Activated CD8-positive, alpha-beta memory T cell treated with anti-CD3 and anti-CD28 coated beads, Interleukin-2, amount 10 ng/mL, durations not matched to agents 7 days and 5 days (primary cell): ENCODE results near the gene STIL. TPM values are rescaled to one million over a fixed set of nuclear protein-coding genes. Genes with fewer than 3 reads are reported as not detected.

Experiments used
- ATAC-seq: fragments of 150-1000 bp; cut with Tn5 transposase; one replicate; pipeline ENCODE4 v1.10.0; 2021; ENCODE audit warnings: moderate library complexity
- CTCF ChIA-PET: fragments of 350-600 bp; sonication (Branson Sonifier 250); formaldehyde crosslinking; loops from one replicate; lab custom pipeline; 2021; ENCODE audit warnings: antibody characterized with exemption; lab: Charles Lee
- DNase-seq: peaks from one replicate; pipeline ENCODE4 v3.0.0-alpha.2; 2020
- H3K27ac Mint-ChIP-seq: one replicate; pipeline ENCODE4 v1.8.0; 2021; ENCODE audit warnings: mild to moderate bottlenecking, mixed read lengths
- H3K27me3 Mint-ChIP-seq: one replicate; pipeline ENCODE4 v1.8.0; 2021; ENCODE audit warnings: mixed read lengths
- H3K36me3 Mint-ChIP-seq: one replicate; pipeline ENCODE4 v1.8.0; 2021; ENCODE audit warnings: mild to moderate bottlenecking, mixed read lengths
- H3K4me1 Mint-ChIP-seq: one replicate; pipeline ENCODE4 v1.8.0; 2021; ENCODE audit warnings: mixed read lengths
- H3K4me3 Mint-ChIP-seq: one replicate; pipeline ENCODE4 v1.8.0; 2021; ENCODE audit warnings: mild to moderate bottlenecking, moderate library complexity, mixed read lengths
- H3K9me3 Mint-ChIP-seq: one replicate; pipeline ENCODE4 v1.8.0; 2022; ENCODE audit warnings: low read depth, mixed read lengths
- total RNA-seq, 2 experiments: library from RNA; stranded (reverse); gene quantifications; one replicate each; pipeline ENCODE4 v1.2.3, GENCODE V29; 2021

The STIL gene
- total RNA-seq, 2 experiments from 2014 or later: 38.6 to 51.3 TPM

- Mint-ChIP-seq H3K4me3 (no peak overlapping the region), H3K4me1 (no peaks in the 10 kb centered on the region), H3K9me3 (no peaks in the 10 kb centered on the region), H3K27ac (no peak overlapping the region), H3K36me3 (no peaks in the 10 kb centered on the region), H3K27me3 (peaks cover 2% of the 10 kb centered on the region)
- DNase-seq (no peak), ATAC-seq (no peak)
- CTCF ChIA-PET: interaction anchor here (1.7 to 2.1 kb wide), 2 partner anchors 27 to 40 kb away, joined by 4 to 7 read pairs; no protein-coding TSS in a partner anchor
These were observed 94.2 kb downstream of the STIL start for GRCh38 chr1:47219590-47220220.

DNA sequence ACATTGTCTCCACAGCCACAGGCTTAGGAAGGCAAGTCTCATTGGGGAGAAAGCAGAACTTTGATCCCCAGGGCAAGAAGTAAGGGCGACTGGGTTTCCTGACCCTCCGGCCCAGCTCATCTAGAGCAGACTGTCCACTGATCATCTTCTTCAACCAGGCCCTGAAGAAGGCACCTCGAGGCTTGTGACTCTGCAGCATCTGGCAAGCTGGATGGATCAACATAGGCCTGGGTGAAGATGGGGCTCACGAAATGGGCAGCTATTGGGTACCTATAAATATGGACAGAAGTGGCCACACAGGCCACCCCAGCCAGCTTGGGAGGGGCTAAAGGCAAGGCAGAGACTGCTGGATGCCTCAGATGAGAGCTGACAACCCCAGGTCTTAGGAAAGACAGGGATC lies 94.9 kb downstream of the STIL start:
- no peak for ATAC-seq
- H3K4me3 Mint-ChIP-seq: no peak overlapping the region

GRCh38 chr1:47216278-47217059 lies 97.5 kb downstream of the STIL start:
- Mint-ChIP-seq H3K36me3 (no peaks in the 10 kb centered on the region), H3K9me3 (no peaks in the 10 kb centered on the region), H3K27ac (no peak overlapping the region), H3K27me3 (peaks cover 1% of the 10 kb centered on the region), H3K4me3 (no peak overlapping the region), H3K4me1 (peaks cover 4% of the 10 kb centered on the region)
- CTCF ChIA-PET: no interaction called here
- DNase-seq: no peak
- ATAC-seq: no peak

More for the DNA sequence above, 94.9 kb downstream of the STIL start:
- DNase-seq: no peak
- Mint-ChIP-seq H3K4me1 (no peaks in the 10 kb centered on the region), H3K27ac (no peak overlapping the region), H3K36me3 (no peaks in the 10 kb centered on the region), H3K27me3 (peaks cover 2% of the 10 kb centered on the region), H3K9me3 (no peaks in the 10 kb centered on the region)
- CTCF ChIA-PET: interaction anchor here (2.1 kb wide), 1 partner anchor 26 kb away, joined by 7 read pairs; no protein-coding TSS in a partner anchor

- Mint-ChIP-seq H3K36me3 (no peaks in the 10 kb centered on the region), H3K27ac (no peak overlapping the region), H3K4me3 (no peak overlapping the region), H3K4me1 (peaks cover 4% of the 10 kb centered on the region), H3K27me3 (no peaks in the 10 kb centered on the region), H3K9me3 (no peaks in the 10 kb centered on the region)
- no peak for ATAC-seq
- CTCF ChIA-PET: interaction anchor here (1.2 kb wide), 1 partner anchor 23 kb away, joined by 6 read pairs; no protein-coding TSS in a partner anchor
- DNase-seq: no peak
These were observed 98.2 kb downstream of the STIL start for GRCh38 chr1:47215713-47216112.

- ATAC-seq (no peak), DNase-seq (no peak)
- H3K4me3 Mint-ChIP-seq: no peak overlapping the region
- no peaks in the 10 kb centered on the region for H3K36me3 Mint-ChIP-seq
- peaks cover 4% of the 10 kb centered on the region for H3K4me1 Mint-ChIP-seq
- no peaks in the 10 kb centered on the region for H3K9me3 Mint-ChIP-seq
- H3K27me3 Mint-ChIP-seq: peaks cover 3% of the 10 kb centered on the region
- CTCF ChIA-PET: interaction anchor here (1.2 kb wide), 1 partner anchor 21 kb away, joined by 6 read pairs; no protein-coding TSS in a partner anchor
- H3K27ac Mint-ChIP-seq: no peak overlapping the region
These were observed 99.4 kb downstream of the STIL start for GRCh38 chr1:47214549-47214948.

GRCh38 chr1:47213230-47213963 lies 100.5 kb downstream of the STIL start:
- ATAC-seq: no peak
- Mint-ChIP-seq H3K4me3 (no peak overlapping the region), H3K27ac (no peak overlapping the region), H3K36me3 (no peaks in the 10 kb centered on the region), H3K9me3 (no peaks in the 10 kb centered on the region), H3K4me1 (peaks cover 4% of the 10 kb centered on the region), H3K27me3 (peaks cover 3% of the 10 kb centered on the region)
- CTCF ChIA-PET: interaction anchor here (1.7 to 2.0 kb wide), 2 partner anchors 20 to 34 kb away, joined by 4 to 7 read pairs; no protein-coding TSS in a partner anchor
- no peak for DNase-seq

DNA sequence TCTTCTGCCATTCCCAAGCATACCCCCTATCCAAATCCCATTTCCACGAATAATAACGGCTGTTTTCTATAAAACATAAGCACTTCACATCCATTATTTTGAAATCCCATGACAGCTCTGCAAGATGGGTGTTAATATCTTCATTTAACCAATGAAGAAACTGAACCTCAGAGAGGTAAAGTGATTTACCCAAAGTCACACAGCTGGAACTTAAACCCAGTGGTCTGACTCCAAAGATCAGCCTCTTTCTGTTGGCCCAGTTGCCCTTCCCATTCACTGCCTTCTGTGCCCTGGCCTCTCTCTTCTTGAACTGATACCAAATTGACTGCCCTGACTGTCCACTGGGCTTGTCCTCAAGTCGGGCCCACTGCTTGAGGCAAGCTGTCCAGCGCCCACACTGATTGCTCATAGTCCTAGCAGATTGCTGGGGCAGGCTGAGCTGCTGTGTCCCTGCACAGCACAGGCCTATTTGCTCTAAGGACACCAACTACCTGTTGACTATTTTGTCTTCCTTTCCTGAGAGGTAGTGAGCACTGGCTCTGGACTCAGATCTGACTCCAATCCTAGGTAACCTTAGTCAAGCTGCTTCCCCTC lies 101.2 kb downstream of the STIL start:
- Mint-ChIP-seq H3K9me3 (no peaks in the 10 kb centered on the region), H3K4me1 (peaks cover 4% of the 10 kb centered on the region), H3K36me3 (no peaks in the 10 kb centered on the region), H3K27me3 (peaks cover 3% of the 10 kb centered on the region), H3K4me3 (no peak overlapping the region), H3K27ac (no peak overlapping the region)
- no peak for ATAC-seq
- DNase-seq: no peak
- CTCF ChIA-PET: interaction anchor here (0.8 to 2.0 kb wide), 3 partner anchors 19 to 38 kb away, joined by 3 to 7 read pairs (median 4); no protein-coding TSS in a partner anchor

GRCh38 chr1:47211796-47212269 lies 102.1 kb downstream of the STIL start:
- Mint-ChIP-seq H3K27ac (no peak overlapping the region), H3K9me3 (no peaks in the 10 kb centered on the region), H3K4me1 (peaks cover 4% of the 10 kb centered on the region), H3K27me3 (peaks cover 3% of the 10 kb centered on the region), H3K4me3 (no peak overlapping the region), H3K36me3 (no peaks in the 10 kb centered on the region)
- ATAC-seq: no peak
- no peak for DNase-seq
- CTCF ChIA-PET: interaction anchor here (0.8 to 1.0 kb wide), 2 partner anchors 18 to 37 kb away, joined by 3 read pairs; no protein-coding TSS in a partner anchor

DNA sequence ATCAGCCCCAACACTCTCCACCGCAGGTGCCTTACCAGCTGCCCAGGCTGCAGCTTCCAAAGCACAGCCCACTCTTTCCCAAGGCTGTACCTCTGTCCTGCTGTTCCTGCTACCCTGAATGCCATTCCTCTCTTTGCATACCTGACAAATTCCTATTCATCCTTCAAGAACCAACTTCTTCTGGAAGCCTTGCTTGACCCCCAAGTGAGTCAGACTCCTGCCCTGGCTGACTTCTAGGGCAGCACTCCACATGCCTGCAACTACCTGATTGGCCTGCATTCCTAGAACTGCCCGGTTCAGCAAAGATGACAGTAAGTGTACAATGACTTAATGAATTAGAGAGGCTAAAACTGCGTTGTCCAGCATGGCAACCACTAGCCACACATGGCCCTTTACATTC lies 103.3 kb downstream of the STIL start:
- Mint-ChIP-seq H3K9me3 (no peaks in the 10 kb centered on the region), H3K27ac (no peak overlapping the region), H3K36me3 (no peaks in the 10 kb centered on the region), H3K27me3 (peaks cover 3% of the 10 kb centered on the region), H3K4me3 (no peak overlapping the region), H3K4me1 (peaks cover 4% of the 10 kb centered on the region)
- DNase-seq (no peak), ATAC-seq (no peak)
- CTCF ChIA-PET: interaction anchor here (1.2 kb wide), 1 partner anchor 18 kb away, joined by 5 read pairs; no protein-coding TSS in a partner anchor

DNA sequence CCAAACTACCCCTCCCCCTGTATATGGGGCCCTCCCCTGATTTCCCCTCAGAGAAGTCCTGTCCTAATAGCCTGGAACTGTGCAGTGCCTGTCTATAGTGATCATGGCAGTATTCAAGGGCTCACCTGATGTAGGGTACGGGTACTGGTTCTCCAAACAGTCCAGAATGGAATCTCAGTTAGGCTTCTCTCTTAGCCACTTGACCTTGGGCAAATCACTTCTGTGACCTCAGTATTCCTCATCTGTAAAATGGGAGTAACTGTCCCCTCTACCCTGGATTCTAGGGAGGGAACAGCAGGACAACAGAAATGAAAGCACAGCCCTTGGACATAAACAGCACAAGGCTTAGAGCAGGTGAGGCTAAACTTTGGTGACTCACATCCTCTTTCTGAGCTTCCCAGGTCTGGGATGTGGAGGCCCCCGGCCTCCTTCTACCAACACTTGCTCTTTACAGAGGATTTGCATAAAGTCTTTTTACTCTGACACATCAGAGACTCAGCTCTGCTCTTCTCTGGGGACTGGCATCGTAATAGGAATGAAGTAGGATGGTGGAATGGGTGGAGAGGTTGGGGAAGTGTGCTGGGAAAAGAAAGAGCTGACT lies 104.1 kb downstream of the STIL start:
- no peak overlapping the region for H3K27ac Mint-ChIP-seq
- ATAC-seq (no peak), DNase-seq (no peak)
- H3K4me1 Mint-ChIP-seq: peaks cover 4% of the 10 kb centered on the region
- no peaks in the 10 kb centered on the region for H3K36me3 Mint-ChIP-seq
- CTCF ChIA-PET: interaction anchor here (1.2 kb wide), 1 partner anchor 17 kb away, joined by 5 read pairs; no protein-coding TSS in a partner anchor
- H3K4me3 Mint-ChIP-seq: no peak overlapping the region
- no peaks in the 10 kb centered on the region for H3K9me3 Mint-ChIP-seq
- peaks cover 3% of the 10 kb centered on the region for H3K27me3 Mint-ChIP-seq

- ATAC-seq: no peak
- Mint-ChIP-seq H3K27ac (no peak overlapping the region), H3K36me3 (no peaks in the 10 kb centered on the region), H3K27me3 (peaks cover 9% of the 10 kb centered on the region), H3K4me1 (peaks cover 4% of the 10 kb centered on the region), H3K4me3 (no peak overlapping the region), H3K9me3 (no peaks in the 10 kb centered on the region)
- CTCF ChIA-PET: no interaction called here
- no peak for DNase-seq
These were observed 104.9 kb downstream of the STIL start for GRCh38 chr1:47209091-47209490.

- no peak for ATAC-seq
- no peak overlapping the region for H3K27ac Mint-ChIP-seq
- H3K27me3 Mint-ChIP-seq: peaks cover 15% of the 10 kb centered on the region
- peaks cover 4% of the 10 kb centered on the region for H3K4me1 Mint-ChIP-seq
- H3K36me3 Mint-ChIP-seq: no peaks in the 10 kb centered on the region
- H3K9me3 Mint-ChIP-seq: no peaks in the 10 kb centered on the region
- CTCF ChIA-PET: no interaction called here
- DNase-seq: no peak
- H3K4me3 Mint-ChIP-seq: no peak overlapping the region
These were observed 105.5 kb downstream of the STIL start for GRCh38 chr1:47208374-47208850.
